Cerebellar cortex (tissue), 1 donor: Measurements from ENCODE around the gene BTBD19.
A peak's percentile ranks its signal among the peaks of the same experiment; 100 is the strongest.
"Not testable (repeated sequence)": the region's sequence is repeated elsewhere in the genome, so short reads cannot be mapped to it uniquely, and the experiment has no call there.

ENCODE experiments used
- DNase-seq: peaks from one replicate; pipeline ENCODE4 v3.0.0-alpha.2; 2015; ENCODE audit warnings: low spot score

The BTBD19 gene

GRCh38 chr1:44828003-44828651, 19.8 kb downstream of the BTBD19 start:
- DNase-seq, result no peak

- no peak for DNase-seq
Measured at GRCh38 chr1:44828841-44829440, 20.6 kb downstream of the BTBD19 start.

GRCh38 chr1:44829506-44830384, 21.4 kb downstream of the BTBD19 start:
- DNase-seq, result no peak

GRCh38 chr1:44830900-44831304, 22.6 kb downstream of the BTBD19 start:
- no peak for DNase-seq

GRCh38 chr1:44831516-44831915, 23.2 kb downstream of the BTBD19 start:
- no peak for DNase-seq

GRCh38 chr1:44832056-44832705, 23.9 kb downstream of the BTBD19 start:
- no peak for DNase-seq

- DNase-seq, result no peak
Measured at GRCh38 chr1:44834328-44834727, 26.0 kb downstream of the BTBD19 start.

- peak; percentile 90 for DNase-seq
Measured at GRCh38 chr1:44835738-44836675, 27.7 kb downstream of the BTBD19 start.

GRCh38 chr1:44838294-44838693, 30.0 kb downstream of the BTBD19 start:
- not testable (repeated sequence) for DNase-seq

GRCh38 chr1:44839576-44839975, 31.3 kb downstream of the BTBD19 start:
- DNase-seq, result no peak

GRCh38 chr1:44842486-44842861, 34.2 kb downstream of the BTBD19 start:
- peak; percentile 50 for DNase-seq

GRCh38 chr1:44842862-44843655, 34.7 kb downstream of the BTBD19 start, which contains the start of gene PTCH2:
PTCH2 (minus strand) TSS chr1:44843253; CDS start chr1:44842932, 321 bp downstream.
- peak; percentile 50 for DNase-seq

GRCh38 chr1:44846985-44847384, 38.7 kb downstream of the BTBD19 start:
- no peak for DNase-seq

- peak; percentile 44 for DNase-seq
Measured at GRCh38 chr1:44847845-44848244, 39.5 kb downstream of the BTBD19 start.

- peak; percentile 20 for DNase-seq
Measured at GRCh38 chr1:44848456-44849181, 40.3 kb downstream of the BTBD19 start.

GRCh38 chr1:44849575-44850132, 41.3 kb downstream of the BTBD19 start:
- DNase-seq, result no peak

- no peak for DNase-seq
Measured at GRCh38 chr1:44851308-44851707, 43.0 kb downstream of the BTBD19 start.

GRCh38 chr1:44853201-44853600, 44.9 kb downstream of the BTBD19 start:
- DNase-seq, result no peak

GRCh38 chr1:44854970-44855369, 46.6 kb downstream of the BTBD19 start:
- no peak for DNase-seq
